ENCODE data around the gene AMDHD2. TPM values are rescaled to one million over a fixed set of nuclear protein-coding genes. Genes with fewer than 3 reads are reported as not detected.

AMDHD2 gene
- total and polyA plus RNA-seq, 2 of the 8 experiments (the other 6 are each of a cell fraction or from before 2014, with no cell fraction given), result 43.0 to 54.6 TPM

- peak overlapping the region; percentile 81; the same call in 1 of the 2 replicates for H2BK15ac ChIP-seq (ENCODE audit: low read length)
- POLR2A ChIA-PET (ENCODE audit: partially characterized antibody), result interaction anchor here (0.7 to 5.6 kb wide), 12 partner anchors 8 to 143 kb away, joined by 3 to 44 read pairs (median 6); partner anchors contain the start of genes AMDHD2, CEMP1, PDPK1 and TBC1D24
- peak overlapping the region; percentile 79 for H4K91ac ChIP-seq (replicated peaks; ENCODE audit: insufficient read length, low read length)
- no peak overlapping the region for H2AFZ ChIP-seq (ENCODE audit: low read length)
- H3K4me3 ChIP-seq (ENCODE audit: extremely low read depth in 1 of 4, insufficient read depth in 2 of 4, low read depth in 3 of 4, low read length in 4 of 4), result peak overlapping the region; percentile 55 to 99 (median 69)
- no peak overlapping the region for H2BK20ac ChIP-seq (ENCODE audit: low read length)
- no peak overlapping the region for H2BK120ac ChIP-seq (replicated peaks; ENCODE audit: low read depth, low read length)
- peak overlapping the region; percentile 40 for H3K4ac ChIP-seq (replicated peaks; ENCODE audit: insufficient read length, low read depth, low read length)
- no peak overlapping the region for H3K14ac ChIP-seq (ENCODE audit: insufficient read length)
- H3K27ac ChIP-seq (ENCODE audit: low read depth, low read length), result peak overlapping the region; percentile 99
- H3K18ac ChIP-seq (ENCODE audit: extremely low read depth, low read length), result peak overlapping the region; percentile 85
- peak overlapping the region; percentile 73 for H4K5ac ChIP-seq (ENCODE audit: insufficient read length, low read depth, low read length)
- H3K79me2 ChIP-seq (ENCODE audit: control insufficient read depth in 1 of 2, insufficient read depth in 2 of 2, low read length in 2 of 2), result peaks cover 26 to 39% of the 10 kb centered on the region in 2 experiments
- peak overlapping the region; percentile 63; the same call in 1 of the 2 replicates for H2BK5ac ChIP-seq (ENCODE audit: low read depth, low read length)
- no peak for TF ChIP-seq RXRA (IDR thresholded peaks at IDR 0.05; ENCODE audit: insufficient read depth, low read depth, low read length)
- TF ChIP-seq CTCF (IDR thresholded peaks at IDR 0.05; ENCODE audit: control extremely low read depth in 1 of 3, insufficient read depth in 1 of 3, low read depth in 1 of 3, low read length in 3 of 3), result peak; percentile 30 to 57 (median 50); a peak in 3 of 4 replicates
- no peak for TF ChIP-seq CTBP2 (IDR thresholded peaks at IDR 0.05; ENCODE audit: borderline replicate concordance, insufficient read depth, insufficient read length, low read length)
- TF ChIP-seq MAX (IDR thresholded peaks at IDR 0.05), result no peak
- peak overlapping the region; percentile 71 to 90 for H3K4me2 ChIP-seq (ENCODE audit: insufficient read depth in 1 of 2, low read depth in 2 of 2, low read length in 2 of 2)
- no peaks in the 10 kb centered on the region for H3K9me3 ChIP-seq (ENCODE audit: insufficient read depth in 2 of 2, low read depth in 1 of 2, low read length in 1 of 2)
- peaks cover 16% of the 10 kb centered on the region for H3K79me1 ChIP-seq (ENCODE audit: low read depth, low read length)
- H3K23ac ChIP-seq (ENCODE audit: insufficient read length), result no peak overlapping the region
- peak overlapping the region in 3 of 4 experiments; percentile 62 to 94 (median 89); a peak in 5 of 7 replicates for H3K9ac ChIP-seq (replicated peaks in 1 of 4; ENCODE audit: extremely low read depth in 1 of 4, low read depth in 3 of 4, low read length in 3 of 4)
- H4K8ac ChIP-seq (ENCODE audit: extremely low read depth, insufficient read depth, low read length), result peak overlapping the region; percentile 98; the same call in 1 of the 2 replicates
- no peak overlapping the region for H2AK5ac ChIP-seq (ENCODE audit: low read depth, low read length)
- no peak for FAIRE-seq
- peaks cover 4 to 37% (median 22%) of the 10 kb centered on the region in 4 experiments for H3K4me1 ChIP-seq (replicated peaks in 1 of 4; ENCODE audit: control insufficient read depth in 3 of 4, insufficient read depth in 4 of 4, low read length in 3 of 4)
- peaks cover 20 to 29% of the 10 kb centered on the region in 2 experiments for H4K20me1 ChIP-seq (replicated peaks in 1 of 2; ENCODE audit: control insufficient read depth in 1 of 2, insufficient read depth in 2 of 2, low read length in 2 of 2)
- no peaks in the 10 kb centered on the region for H3K36me3 ChIP-seq (ENCODE audit: control insufficient read depth in 2 of 4, insufficient read depth in 4 of 4, low read length in 3 of 4)
- 40% methylated on average over 13 of the region's 15 CpGs; no CpG with 5 or more reads in 1 of the 2 experiments for WGBS, 2 experiments (ENCODE audit: extremely low coverage in 1 of 2, insufficient coverage in 1 of 2, insufficient read length in 1 of 2, insufficient replicate concordance in 2 of 2, low coverage in 1 of 2, low lambda C conversion rate in 2 of 2, missing lambda C conversion rate in 1 of 2)
- H3K27me3 ChIP-seq (replicated peaks in 1 of 4; ENCODE audit: control insufficient read depth in 3 of 4, extremely low read depth in 1 of 4, insufficient read depth in 3 of 4, low read length in 3 of 4), result peaks cover 0 to 3% (median 0%) of the 10 kb centered on the region in 4 experiments; a peak in 2 of 7 replicates
- DNase-seq (ENCODE audit: low read depth in 1 of 2, low spot score in 2 of 2), result peak in 1 of 2 experiments; percentile 77
- peak overlapping the region; percentile 1 for H3K56ac ChIP-seq (replicated peaks; ENCODE audit: insufficient read length, low read depth, low read length)
- peak overlapping the region; percentile 96; the same call in 1 of the 2 replicates for H2BK12ac ChIP-seq (ENCODE audit: low read depth, low read length)
- CTCF ChIA-PET (ENCODE audit: partially characterized antibody), result interaction anchor here (0.7 to 3.7 kb wide), 5 partner anchors 10 to 319 kb away, joined by 3 to 24 read pairs (median 4); no protein-coding TSS in a partner anchor
- peaks cover 8% of the 10 kb centered on the region; the same call in 1 of the 2 replicates for H3K23me2 ChIP-seq (ENCODE audit: low read depth, low read length)
Observed at GRCh38 chr16:2512735-2513404, 7.3 kb upstream of the AMDHD2 start.

Data from H1 (cell line).